ENCODE data around the gene FETUB.

DNA sequence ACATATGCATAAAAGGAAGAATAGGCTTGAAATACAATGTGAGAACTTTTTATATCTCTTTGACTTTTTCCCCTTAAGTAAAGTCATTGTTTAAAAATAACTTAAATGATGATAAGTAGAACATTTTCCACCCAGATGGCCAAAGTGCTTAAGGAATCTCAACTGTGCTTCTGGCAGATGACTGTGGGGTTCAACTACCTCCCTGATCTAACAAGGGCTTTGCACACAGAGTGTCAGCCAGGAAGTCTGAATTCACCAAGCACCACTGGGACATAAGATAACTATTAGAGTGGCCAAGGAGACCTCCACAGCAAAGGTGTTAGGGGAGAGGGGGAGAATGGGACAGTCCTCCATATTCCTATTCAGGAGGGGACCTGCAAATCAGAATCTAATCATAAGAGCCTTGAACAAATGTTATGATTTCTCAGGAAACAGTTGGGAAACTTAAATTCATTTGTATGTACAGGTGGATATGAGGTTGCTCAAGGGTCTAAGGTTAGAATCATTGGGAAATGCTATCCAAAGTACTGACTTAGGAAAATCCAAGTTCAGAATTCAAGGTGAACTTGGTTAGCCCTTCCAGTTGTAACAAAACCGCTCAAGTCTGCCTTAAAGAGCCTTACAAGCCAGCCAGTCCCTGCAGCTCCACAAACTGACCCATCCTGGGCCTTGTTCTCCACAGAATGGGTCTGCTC is at the start of gene FETUB:
- TF ChIP-seq, protein P1, sequence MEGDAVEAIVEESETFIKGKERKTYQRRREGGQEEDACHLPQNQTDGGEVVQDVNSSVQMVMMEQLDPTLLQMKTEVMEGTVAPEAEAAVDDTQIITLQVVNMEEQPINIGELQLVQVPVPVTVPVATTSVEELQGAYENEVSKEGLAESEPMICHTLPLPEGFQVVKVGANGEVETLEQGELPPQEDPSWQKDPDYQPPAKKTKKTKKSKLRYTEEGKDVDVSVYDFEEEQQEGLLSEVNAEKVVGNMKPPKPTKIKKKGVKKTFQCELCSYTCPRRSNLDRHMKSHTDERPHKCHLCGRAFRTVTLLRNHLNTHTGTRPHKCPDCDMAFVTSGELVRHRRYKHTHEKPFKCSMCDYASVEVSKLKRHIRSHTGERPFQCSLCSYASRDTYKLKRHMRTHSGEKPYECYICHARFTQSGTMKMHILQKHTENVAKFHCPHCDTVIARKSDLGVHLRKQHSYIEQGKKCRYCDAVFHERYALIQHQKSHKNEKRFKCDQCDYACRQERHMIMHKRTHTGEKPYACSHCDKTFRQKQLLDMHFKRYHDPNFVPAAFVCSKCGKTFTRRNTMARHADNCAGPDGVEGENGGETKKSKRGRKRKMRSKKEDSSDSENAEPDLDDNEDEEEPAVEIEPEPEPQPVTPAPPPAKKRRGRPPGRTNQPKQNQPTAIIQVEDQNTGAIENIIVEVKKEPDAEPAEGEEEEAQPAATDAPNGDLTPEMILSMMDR (IDR thresholded peaks at IDR 0.05), result no peak
- TF ChIP-seq POLR2A (IDR thresholded peaks at IDR 0.05) (no peak), EP300 (IDR thresholded peaks at IDR 0.05) (no peak)

Data from ovary (tissue), 3 donors.